Loucy (cell line): Measurements from ENCODE around the gene MMP24OS.

ENCODE experiments used
- H2AFZ ChIP-seq: fragments of 200-600 bp; sonication (generic); 2 replicates; pipeline ENCODE4 v1.6.0; 2016; ENCODE audit warnings: antibody characterized with exemption, mild to moderate bottlenecking, low read length, moderate library complexity
- H3F3A ChIP-seq: fragments of 200-600 bp; 2 replicates; pipeline ENCODE4 v1.6.0; 2016; ENCODE audit warnings: antibody characterized with exemption, low read depth, mild to moderate bottlenecking
- H3K27me3 ChIP-seq: fragments of 200-600 bp; sonication (generic); 2 replicates; pipeline ENCODE4 v1.6.1; 2014; ENCODE audit warnings: low read length, mild to moderate bottlenecking; ENCODE audit not compliant: insufficient read depth, poor library complexity, severe bottlenecking
- H3K36me3 ChIP-seq: fragments of 200-600 bp; sonication (generic); 2 replicates; pipeline ENCODE4 v1.6.1; 2016; ENCODE audit warnings: low read length; ENCODE audit not compliant: insufficient read depth
- H3K4me1 ChIP-seq: fragments of 200-600 bp; sonication (generic); 2 replicates; pipeline ENCODE4 v1.5.1; 2014; ENCODE audit warnings: low read length, mild to moderate bottlenecking; ENCODE audit not compliant: insufficient read depth, poor library complexity, severe bottlenecking
- H3K4me2 ChIP-seq: fragments of 200-600 bp; sonication (generic); 2 replicates; pipeline ENCODE4 v1.6.0; 2014; ENCODE audit warnings: antibody characterized with exemption, low read length, low read depth, mild to moderate bottlenecking; ENCODE audit not compliant: poor library complexity, severe bottlenecking
- H3K4me3 ChIP-seq: fragments of 200-600 bp; sonication (generic); 2 replicates; pipeline ENCODE4 v1.5.1; 2014; ENCODE audit warnings: low read length, mild to moderate bottlenecking, mixed read lengths; ENCODE audit not compliant: poor library complexity, severe bottlenecking
- H3K79me2 ChIP-seq: fragments of 200-600 bp; sonication (generic); 2 replicates; pipeline ENCODE4 v1.6.1; 2014; ENCODE audit warnings: low read length; ENCODE audit not compliant: insufficient read depth
- H3K9ac ChIP-seq: fragments of 200-600 bp; sonication (generic); 2 replicates; pipeline ENCODE4 v1.6.0; 2014; ENCODE audit warnings: mild to moderate bottlenecking, low read depth, low read length, moderate library complexity; ENCODE audit not compliant: poor library complexity, severe bottlenecking
- H3K9me2 ChIP-seq: fragments of 200-600 bp; sonication (generic); replicated peaks from 2 replicates; pipeline ENCODE4 v1.6.1; 2016; ENCODE audit warnings: low read depth, low read length, mixed read lengths
- H3K9me3 ChIP-seq: fragments of 200-600 bp; sonication (generic); 2 replicates; pipeline ENCODE4 v1.6.1; 2014; ENCODE audit warnings: mild to moderate bottlenecking, antibody characterized with exemption, low read length, low read depth; ENCODE audit not compliant: insufficient read depth
- H4K20me1 ChIP-seq: fragments of 200-600 bp; sonication (generic); 2 replicates; pipeline ENCODE4 v1.6.0; 2014; ENCODE audit warnings: antibody characterized with exemption, low read length, mild to moderate bottlenecking; ENCODE audit not compliant: insufficient read depth, poor library complexity, severe bottlenecking
- CTCF ChIP-seq: fragments of 200-600 bp; sonication (generic); conservative IDR thresholded peaks from 2 replicates; pipeline ENCODE4 v1.5.1; 2014; ENCODE audit warnings: mild to moderate bottlenecking, antibody characterized with exemption, low read length
- EZH2phosphoT487 ChIP-seq: fragments of 200-600 bp; IDR thresholded peaks from 2 replicates; pipeline ENCODE4 v1.6.1; 2018; ENCODE audit warnings: antibody characterized with exemption, mild to moderate bottlenecking, moderate library complexity, borderline replicate concordance

MMP24OS gene

GRCh38 chr20:35295674-35296073 is 17.8 kb upstream of the MMP24OS start:
- H3K9me2 ChIP-seq = no peaks in the 10 kb centered on the region
- no peaks in the 10 kb centered on the region for H3K36me3 ChIP-seq
- TF ChIP-seq EZH2phosphoT487 = no peak
- no peak for TF ChIP-seq CTCF
- H3K4me3 ChIP-seq = no peak overlapping the region
- no peaks in the 10 kb centered on the region for H3K9me3 ChIP-seq
- H3K9ac ChIP-seq = no peak overlapping the region
- H3K27me3 ChIP-seq = no peaks in the 10 kb centered on the region
- H4K20me1 ChIP-seq = no peaks in the 10 kb centered on the region
- H3F3A ChIP-seq = no peaks in the 10 kb centered on the region
- H3K4me2 ChIP-seq = no peak overlapping the region
- no peaks in the 10 kb centered on the region for H3K79me2 ChIP-seq
- H3K4me1 ChIP-seq = no peaks in the 10 kb centered on the region
- H2AFZ ChIP-seq = no peak overlapping the region

- H3K27me3 ChIP-seq = no peaks in the 10 kb centered on the region
- H3K9me2 ChIP-seq = no peaks in the 10 kb centered on the region
- no peaks in the 10 kb centered on the region for H4K20me1 ChIP-seq
- H3K4me1 ChIP-seq = no peaks in the 10 kb centered on the region
- no peak overlapping the region for H3K4me3 ChIP-seq
- H3K4me2 ChIP-seq = no peak overlapping the region
- no peaks in the 10 kb centered on the region for H3K79me2 ChIP-seq
- no peak for TF ChIP-seq CTCF
- TF ChIP-seq EZH2phosphoT487 = no peak
- H3K9me3 ChIP-seq = no peaks in the 10 kb centered on the region
- H2AFZ ChIP-seq = no peak overlapping the region
- no peaks in the 10 kb centered on the region for H3F3A ChIP-seq
- H3K9ac ChIP-seq = no peak overlapping the region
- no peaks in the 10 kb centered on the region for H3K36me3 ChIP-seq
These were observed 17.1 kb upstream of the MMP24OS start for GRCh38 chr20:35295058-35295457.

- Histone ChIP-seq H3K9me3 (no peaks in the 10 kb centered on the region), H2AFZ (no peak overlapping the region), H3K4me2 (no peak overlapping the region), H3K79me2 (no peaks in the 10 kb centered on the region), H3K4me1 (no peaks in the 10 kb centered on the region), H3F3A (no peaks in the 10 kb centered on the region), H3K4me3 (no peak overlapping the region), H3K27me3 (no peaks in the 10 kb centered on the region), H3K36me3 (no peaks in the 10 kb centered on the region), H3K9me2 (no peaks in the 10 kb centered on the region), H3K9ac (no peak overlapping the region), H4K20me1 (no peaks in the 10 kb centered on the region)
- TF ChIP-seq EZH2phosphoT487 (no peak), CTCF (no peak)
These were observed 16.4 kb upstream of the MMP24OS start for GRCh38 chr20:35294293-35294685.
